Esophagus (tissue), 2 donors: ENCODE results near the gene CTTN. TPM values are rescaled to one million over a fixed set of nuclear protein-coding genes. Genes with fewer than 3 reads are reported as not detected.

Experiments used
- H3K27ac ChIP-seq, 2 donors: one replicate each; pipeline ENCODE4 v1.5.1; 2013; ENCODE audit warnings: low read depth in 2 of 2, mild to moderate bottlenecking in 2 of 2, inconsistent platforms in 1 of 2, low read length in 1 of 2, moderate library complexity in 1 of 2
- H3K27me3 ChIP-seq, 2 donors: one replicate each; pipeline ENCODE4 v1.6.1; 2013; ENCODE audit warnings: low read length in 2 of 2, control low read depth in 1 of 2, mild to moderate bottlenecking in 1 of 2; ENCODE audit not compliant: insufficient read depth in 2 of 2, control insufficient read depth in 1 of 2
- H3K36me3 ChIP-seq, 2 donors: one replicate each; pipeline ENCODE4 v1.6.1; 2013; ENCODE audit warnings: low read length in 1 of 2; ENCODE audit not compliant: control insufficient read depth in 2 of 2, insufficient read depth in 2 of 2
- H3K4me1 ChIP-seq, 2 donors: one replicate each; pipeline ENCODE4 v1.6.1; 2013; ENCODE audit warnings: low read length in 1 of 2; ENCODE audit not compliant: control insufficient read depth in 2 of 2, insufficient read depth in 2 of 2
- H3K4me3 ChIP-seq, 2 donors: one replicate each; pipeline ENCODE4 v1.5.1; 2013; ENCODE audit warnings: low read length in 2 of 2, mild to moderate bottlenecking in 2 of 2, low read depth in 1 of 2, moderate library complexity in 1 of 2
- H3K9me3 ChIP-seq, 2 donors: one replicate each; pipeline ENCODE4 v1.6.1; 2013; ENCODE audit warnings: mild to moderate bottlenecking in 2 of 2, low read depth in 1 of 2, low read length in 1 of 2, moderate library complexity in 1 of 2; ENCODE audit not compliant: control insufficient read depth in 2 of 2, insufficient read depth in 1 of 2
- whole genome bisulfite sequencing, 2 donors: extraction: QIAGEN DNeasy Blood & Tissue Kit; methylation state at CpG; one replicate each; pipeline ENCODE4 v1.1.7; 2013; 5-methylcytosine and 5-hydroxymethylcytosine counted together
- polyA plus RNA-seq, 2 donors: library from polyadenylated mRNA; stranded (reverse); fragments of 200-250 nt; gene quantifications; one replicate each; pipeline ENCODE4 v1.2.3, GENCODE V29; 2013
- donor health status: healthy with polysubstance abuse.
- donor health status: Bipolar disorder and iron deficiency.

The CTTN gene
- polyA plus RNA-seq, 2 donors = 111 to 121 TPM

DNA sequence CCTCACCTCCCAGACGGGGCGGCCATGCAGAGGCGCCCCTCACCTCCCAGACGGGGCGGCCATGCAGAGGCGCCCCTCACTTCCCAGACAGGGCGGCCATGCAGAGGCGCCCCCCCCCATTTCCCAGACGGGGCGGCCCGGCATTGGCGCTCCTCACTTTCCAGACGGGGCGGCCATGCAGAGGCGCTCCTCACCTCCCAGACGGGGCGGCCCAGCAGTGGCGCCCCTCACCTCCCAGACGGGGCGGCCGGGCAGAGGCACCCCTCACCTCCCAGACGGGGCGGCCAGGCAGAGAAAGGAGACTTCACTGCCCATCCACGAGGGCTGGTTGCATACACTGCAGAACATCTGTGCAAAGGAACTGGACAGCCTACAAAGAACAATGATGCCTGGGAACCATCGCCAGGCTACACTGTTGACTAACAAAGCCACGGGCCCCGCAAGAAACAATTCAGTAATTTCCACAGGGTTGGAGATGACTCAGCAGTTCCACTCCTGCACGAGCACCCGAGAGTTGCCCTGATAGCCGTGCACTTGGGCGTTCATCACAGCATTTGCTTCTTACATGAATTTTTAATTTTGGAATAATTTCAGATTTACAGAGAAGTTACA is 58.7 kb downstream of the CTTN start:
- H3K4me3 ChIP-seq = no peak overlapping the region
- WGBS, 2 donors = 72 to 76% methylated on average over 31 of the region's 31 CpGs

DNA sequence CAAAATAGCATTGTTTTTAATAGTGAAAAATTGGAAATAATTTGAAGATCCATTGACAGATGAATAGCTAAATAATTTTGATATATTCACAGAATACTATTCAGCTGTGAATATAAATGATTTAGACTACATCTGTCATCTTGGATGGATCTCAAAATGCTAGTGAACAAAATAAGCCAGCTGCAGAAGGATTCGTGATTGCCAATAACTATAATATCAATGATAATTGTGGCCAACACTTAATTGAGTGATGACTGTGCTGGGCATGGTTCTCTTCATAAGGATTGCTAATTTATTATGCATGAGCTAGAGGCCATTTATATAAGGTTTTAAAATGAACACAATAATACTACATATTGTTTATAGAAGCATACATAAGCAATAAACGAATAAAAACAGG is 60.4 kb downstream of the CTTN start:
- H3K27me3 ChIP-seq = no peaks in the 10 kb centered on the region

More for the DNA sequence above, 58.7 kb downstream of the CTTN start:
- H3K4me1 ChIP-seq = no peaks in the 10 kb centered on the region
- no peak overlapping the region for H3K27ac ChIP-seq
- no peaks in the 10 kb centered on the region for H3K9me3 ChIP-seq
- no peaks in the 10 kb centered on the region for H3K27me3 ChIP-seq
- H3K36me3 ChIP-seq = no peaks in the 10 kb centered on the region

DNA sequence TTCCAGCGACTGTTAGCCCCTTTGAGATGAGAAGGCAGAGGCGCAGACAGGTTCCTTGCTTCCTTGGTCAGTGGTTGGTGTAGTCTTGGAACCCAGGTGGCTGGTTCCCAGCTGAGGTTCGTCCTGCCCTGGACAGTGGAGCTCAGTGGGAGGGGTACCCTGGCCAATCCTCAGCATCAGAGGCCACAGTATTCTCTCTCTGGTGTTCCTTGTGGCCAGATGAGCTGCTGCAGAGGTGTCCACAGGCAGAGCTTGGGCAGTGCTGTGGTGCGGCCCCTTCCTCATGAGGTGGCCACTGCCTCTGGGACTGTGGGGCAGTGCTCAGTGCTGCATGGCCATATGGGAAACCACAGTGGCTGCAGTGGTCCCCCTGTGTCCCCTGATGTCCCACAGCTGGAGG is 61.8 kb downstream of the CTTN start:
- no peak overlapping the region for H3K27ac ChIP-seq
- no peak overlapping the region for H3K4me3 ChIP-seq
- 76 to 79% methylated on average over 4 of the region's 4 CpGs for WGBS, 2 donors
- H3K4me1 ChIP-seq = no peaks in the 10 kb centered on the region
- H3K36me3 ChIP-seq = no peaks in the 10 kb centered on the region
- H3K27me3 ChIP-seq = no peaks in the 10 kb centered on the region
- peaks cover 0 to 2% of the 10 kb centered on the region in 2 donors for H3K9me3 ChIP-seq

More for the DNA sequence above, 60.4 kb downstream of the CTTN start:
- H3K36me3 ChIP-seq = no peaks in the 10 kb centered on the region
- H3K4me1 ChIP-seq = no peaks in the 10 kb centered on the region
- H3K27ac ChIP-seq = no peak overlapping the region
- WGBS, 2 donors = 74 to 77% methylated on average over 2 of the region's 2 CpGs
- peaks cover 0 to 2% of the 10 kb centered on the region in 2 donors for H3K9me3 ChIP-seq
- H3K4me3 ChIP-seq = no peak overlapping the region

DNA sequence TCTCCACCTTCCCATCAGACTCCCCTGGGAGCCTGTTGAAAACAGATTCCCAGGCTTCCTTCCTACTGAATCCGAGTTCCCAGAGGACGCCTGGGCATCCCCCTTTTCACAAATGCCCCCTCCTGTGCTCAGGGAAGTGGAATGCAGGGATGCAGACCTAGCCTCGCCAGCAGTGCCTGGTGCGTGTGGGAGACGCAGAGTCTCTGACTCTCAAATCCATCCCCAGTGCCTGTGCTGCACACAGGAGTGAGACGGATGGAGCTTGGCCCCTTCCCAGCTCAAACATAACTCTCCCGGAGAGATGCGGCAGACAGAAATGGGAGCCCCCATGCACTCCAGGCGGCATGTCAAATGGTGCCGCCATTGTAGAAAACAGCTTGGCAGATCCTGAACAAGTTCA is 62.6 kb downstream of the CTTN start:
- Histone ChIP-seq H3K27ac (no peak overlapping the region), H3K4me3 (no peak overlapping the region), H3K4me1 (no peaks in the 10 kb centered on the region), H3K36me3 (no peaks in the 10 kb centered on the region), H3K9me3 (peaks cover 0 to 2% of the 10 kb centered on the region in 2 donors), H3K27me3 (no peaks in the 10 kb centered on the region)
- WGBS, 2 donors = 63 to 64% methylated on average over 10 of the region's 10 CpGs

DNA sequence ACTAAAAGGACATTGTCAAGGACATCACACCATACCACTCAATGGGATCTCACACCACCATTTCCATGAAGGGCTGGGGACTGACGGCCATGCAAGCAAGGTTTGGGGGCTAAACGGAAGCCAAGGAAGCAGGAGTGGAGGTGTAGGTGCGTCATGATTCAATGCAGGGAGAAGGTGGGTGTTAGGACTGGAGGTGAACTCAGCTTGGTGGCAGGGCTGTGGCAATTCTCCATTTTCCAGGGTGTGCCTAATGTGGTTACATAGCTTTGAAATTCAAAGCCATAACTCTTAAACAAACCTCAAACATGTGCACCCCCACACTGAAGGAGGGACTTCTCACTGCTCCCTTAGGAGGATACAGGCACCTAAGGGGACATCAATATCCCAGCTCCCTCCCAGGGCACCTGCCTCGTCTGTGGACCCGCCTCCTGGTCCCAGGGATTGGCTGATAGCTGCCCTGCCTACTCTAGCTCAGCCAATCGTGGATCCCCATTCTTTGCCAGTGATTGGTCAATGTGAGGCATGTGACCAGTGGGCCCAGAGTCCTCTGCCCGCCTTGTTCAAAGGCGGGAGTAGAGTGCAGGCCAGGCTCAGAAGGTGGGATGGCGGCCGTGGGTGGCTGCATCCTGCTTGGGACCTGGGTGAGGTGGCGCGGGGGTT is 64.6 kb downstream of the CTTN start:
- H3K27ac ChIP-seq = no peak overlapping the region
- whole genome bisulfite sequencing, 2 donors = 92 to 93% methylated on average over 12 of the region's 12 CpGs
- no peaks in the 10 kb centered on the region for H3K36me3 ChIP-seq
- H3K27me3 ChIP-seq = no peaks in the 10 kb centered on the region
- H3K9me3 ChIP-seq = peaks cover 0 to 2% of the 10 kb centered on the region in 2 donors
- H3K4me1 ChIP-seq = no peaks in the 10 kb centered on the region
- no peak overlapping the region for H3K4me3 ChIP-seq

DNA sequence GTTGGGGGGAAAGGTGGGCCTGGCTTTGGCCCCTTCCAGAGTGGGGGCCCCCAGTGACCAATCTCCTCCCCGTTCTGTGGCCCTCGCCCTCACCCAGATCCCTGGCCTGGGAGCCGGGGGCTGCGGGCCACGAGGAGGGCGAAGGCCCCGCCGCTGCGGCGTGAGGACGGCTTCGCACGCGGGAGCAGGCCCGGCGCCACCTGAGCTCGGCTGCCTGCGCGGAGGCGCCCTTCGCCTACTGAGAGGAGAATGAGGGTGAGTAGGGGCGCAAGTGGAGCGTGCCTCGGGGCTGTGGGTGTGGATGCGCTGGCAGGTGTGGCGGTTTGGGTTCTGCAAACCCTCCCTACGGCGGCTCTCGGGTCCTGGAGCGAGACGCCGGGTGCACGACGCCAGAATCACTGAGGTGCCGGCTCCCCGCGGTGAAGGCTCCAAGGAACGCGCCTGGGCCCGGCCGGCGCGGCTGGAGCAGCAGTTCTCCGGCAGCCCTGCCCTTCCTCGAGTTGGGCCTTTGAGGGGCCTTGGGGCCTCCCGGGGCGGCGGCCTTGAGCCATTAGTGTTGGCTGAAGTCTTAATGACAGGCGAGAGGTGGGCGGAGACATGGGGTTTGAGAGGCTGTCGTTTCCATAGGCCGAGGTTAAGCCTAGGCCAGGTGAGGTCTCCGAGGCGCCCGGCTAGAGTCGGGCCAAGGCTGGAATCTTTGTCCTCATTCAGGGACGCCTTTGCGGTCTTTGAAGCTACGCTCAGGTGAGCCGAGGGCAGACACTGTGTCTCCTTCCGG is 65.3 kb downstream of the CTTN start:
- Histone ChIP-seq H3K9me3 (peaks cover 0 to 2% of the 10 kb centered on the region in 2 donors), H3K4me3 (no peak overlapping the region), H3K4me1 (no peaks in the 10 kb centered on the region), H3K36me3 (no peaks in the 10 kb centered on the region), H3K27ac (no peak overlapping the region), H3K27me3 (no peaks in the 10 kb centered on the region)
- 89 to 90% methylated on average over 60 to 61 of the region's 61 CpGs for WGBS, 2 donors

DNA sequence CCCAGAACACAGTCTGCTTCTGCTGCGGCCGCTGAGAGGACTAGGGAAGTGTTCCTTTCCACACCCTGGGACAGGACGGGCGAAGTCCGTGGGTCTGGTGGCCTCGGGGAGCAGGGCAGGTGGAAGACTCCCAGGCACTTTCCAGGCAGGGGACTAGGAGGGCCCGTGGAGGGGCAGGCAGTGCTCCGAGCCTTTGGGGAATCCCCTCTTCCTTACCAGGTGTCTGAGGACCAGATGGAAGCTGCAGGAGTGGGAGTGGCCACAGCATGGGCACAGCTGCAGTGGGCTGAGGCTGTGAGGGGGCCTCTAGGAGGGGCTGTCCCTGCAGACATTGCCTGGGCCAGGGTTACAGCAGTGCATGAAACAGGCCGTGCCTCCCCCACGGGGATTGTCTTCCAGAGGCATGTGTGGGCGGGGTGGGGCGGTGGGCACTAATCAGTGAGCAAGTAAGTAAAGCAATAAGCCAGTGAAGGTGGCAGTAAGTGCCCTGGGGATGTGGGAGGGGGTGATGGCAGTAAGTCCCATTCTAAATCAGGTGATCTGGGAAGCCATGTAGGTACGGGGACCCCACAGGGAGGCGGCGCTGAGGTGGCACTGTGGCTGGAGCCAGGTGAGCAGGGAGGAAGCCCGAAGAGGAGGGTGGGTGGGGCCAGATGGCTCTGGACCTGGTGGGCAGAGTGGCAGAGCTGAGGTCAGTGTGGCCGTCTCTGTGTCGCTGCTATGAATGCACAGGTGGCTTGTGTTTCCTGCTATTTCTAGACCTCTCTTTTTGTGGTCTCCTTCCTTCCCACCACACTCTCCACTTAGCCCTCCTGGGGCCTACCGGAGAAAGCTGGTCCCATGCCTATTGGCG is 66.4 kb downstream of the CTTN start:
- Histone ChIP-seq H3K9me3 (peaks cover 0 to 2% of the 10 kb centered on the region in 2 donors), H3K36me3 (no peaks in the 10 kb centered on the region), H3K4me3 (no peak overlapping the region), H3K4me1 (no peaks in the 10 kb centered on the region), H3K27me3 (no peaks in the 10 kb centered on the region), H3K27ac (no peak overlapping the region)
- WGBS, 2 donors = 61 to 72% methylated on average over 20 of the region's 20 CpGs

DNA sequence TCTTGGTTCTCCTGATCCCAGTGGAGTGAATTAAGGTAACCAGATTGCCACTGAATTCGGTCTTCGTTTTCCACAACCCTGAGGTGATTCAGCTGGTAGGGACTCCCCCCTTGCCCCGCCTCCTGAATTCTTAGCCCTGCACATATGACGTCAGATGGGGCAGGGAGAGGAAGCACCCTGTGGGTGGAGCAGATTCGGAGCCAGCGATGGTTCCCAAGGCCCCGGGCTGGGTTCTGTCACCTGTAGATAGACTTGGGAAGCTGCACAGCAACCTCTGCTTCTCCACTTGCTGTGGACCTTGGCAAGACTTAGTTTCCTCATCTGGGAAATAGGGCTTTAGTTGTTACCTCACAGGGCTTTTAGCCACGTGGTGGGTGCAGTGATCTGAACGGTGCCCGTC is 67.8 kb downstream of the CTTN start:
- WGBS, 2 donors = 56 to 63% methylated on average over 10 of the region's 10 CpGs
- no peaks in the 10 kb centered on the region for H3K4me1 ChIP-seq
- H3K27me3 ChIP-seq = no peaks in the 10 kb centered on the region
- H3K9me3 ChIP-seq = peaks cover 0 to 2% of the 10 kb centered on the region in 2 donors
- no peaks in the 10 kb centered on the region for H3K36me3 ChIP-seq
- no peak overlapping the region for H3K27ac ChIP-seq
- no peak overlapping the region for H3K4me3 ChIP-seq

DNA sequence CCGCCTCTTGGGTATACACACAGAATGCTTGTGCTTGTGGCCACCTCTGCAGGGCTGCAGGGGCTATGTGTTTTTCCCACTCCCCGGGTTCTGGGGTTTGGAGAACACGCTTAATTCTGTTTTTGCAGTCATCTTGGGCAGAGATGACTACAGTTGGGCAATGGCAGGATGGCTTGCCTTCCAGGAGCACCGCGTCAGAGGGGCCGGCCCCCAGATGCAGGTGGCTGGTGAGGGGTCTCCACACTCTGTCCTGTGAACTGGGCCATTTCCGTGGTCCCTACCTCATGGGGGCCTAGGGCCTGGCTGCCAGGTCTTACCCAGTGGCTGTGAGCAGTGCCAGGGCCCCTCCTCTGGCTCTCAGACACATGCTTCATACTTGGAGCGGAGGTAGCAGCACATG is 68.3 kb downstream of the CTTN start:
- WGBS, 2 donors = 86 to 90% methylated on average over 8 of the region's 8 CpGs
- peaks cover 0 to 2% of the 10 kb centered on the region in 2 donors for H3K9me3 ChIP-seq
- H3K4me3 ChIP-seq = no peak overlapping the region
- no peaks in the 10 kb centered on the region for H3K4me1 ChIP-seq
- no peak overlapping the region for H3K27ac ChIP-seq
- H3K36me3 ChIP-seq = no peaks in the 10 kb centered on the region
- no peaks in the 10 kb centered on the region for H3K27me3 ChIP-seq
